Measurements from ENCODE around the gene RPL36A. TPM values are rescaled to one million over a fixed set of nuclear protein-coding genes. Genes with fewer than 3 reads are reported as not detected.

Gene RPL36A
- total RNA-seq = 376 TPM

DNA sequence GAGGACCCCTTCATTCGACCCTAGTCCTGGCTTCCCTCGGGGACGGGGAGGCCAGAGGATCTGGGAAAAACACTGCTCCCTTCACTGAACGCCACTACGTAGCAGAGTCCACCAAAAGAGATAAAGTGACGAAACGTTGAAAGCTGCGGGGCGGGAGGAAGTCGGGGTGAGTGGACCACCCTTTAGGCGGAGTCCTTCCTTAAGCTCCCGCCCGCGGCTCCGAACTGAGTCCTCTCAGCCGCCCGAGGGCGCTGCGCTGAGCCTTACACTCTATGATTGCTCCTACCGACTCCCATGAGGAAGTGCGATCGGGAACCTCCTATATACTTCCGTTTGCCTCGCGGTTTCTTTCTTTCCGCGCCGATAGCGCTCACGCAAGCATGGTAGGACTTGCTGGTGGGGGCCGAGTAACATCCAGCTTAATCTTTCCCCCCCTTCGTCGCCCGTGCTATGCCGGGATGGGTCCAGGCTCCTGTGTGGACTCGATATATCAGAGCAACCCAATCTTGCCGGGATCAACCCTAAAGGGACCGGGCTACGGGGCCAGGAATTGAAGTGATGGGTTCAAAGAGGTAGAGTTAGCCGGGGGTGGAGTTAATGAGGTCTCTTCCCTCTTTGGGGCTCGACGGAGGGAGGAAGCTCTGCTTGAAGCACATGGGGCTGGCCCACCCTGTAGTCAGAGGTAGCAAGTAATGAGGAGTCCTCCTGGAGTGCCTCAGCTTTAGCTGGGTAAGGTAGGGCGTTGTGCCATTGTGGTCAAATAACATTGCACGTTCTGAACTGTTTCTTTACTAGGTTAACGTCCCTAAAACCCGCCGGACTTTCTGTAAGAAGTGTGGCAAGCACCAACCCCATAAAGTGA, at the start of gene RPL36A:
Gene RPL36A (plus strand): TSS at position 348 of the 862 bp plus-strand sequence. CDS start 33 bp downstream, at position 381.

GRCh38 chrX:101348452-101349192, 42.2 kb upstream of the RPL36A start, which contains the start of gene TIMM8A:
Gene TIMM8A (minus strand): TSS chrX:101348742. CDS start chrX:101348664, 78 bp downstream.

GRCh38 chrX:101385795-101386541, 4.8 kb upstream of the RPL36A start, which contains the start of gene BTK:
Gene BTK (minus strand): TSS chrX:101386191. CDS start chrX:101375284, 10,907 bp downstream.

GRCh38 chrX:101407748-101408531, 17.1 kb downstream of the RPL36A start, which contains the start of the genes GLA and HNRNPH2:
Gene GLA (minus strand): TSS chrX:101407925. CDS start chrX:101407903, 22 bp downstream.
Gene HNRNPH2 (plus strand): TSS chrX:101408222. CDS start chrX:101411989, 3,767 bp downstream.

Other genes starting within 250 kb of the RPL36A start
- gene DRP2, start 171.2 kb upstream of the RPL36A start, total RNA-seq = 2.9 TPM
- gene TAF7L, start 99.7 kb upstream of the RPL36A start, total RNA-seq = 0.18 TPM
- gene TIMM8A, start 42.3 kb upstream of the RPL36A start, total RNA-seq = 7.1 TPM
- 6.0 TPM for gene BTK, start 4.8 kb upstream of the RPL36A start, total RNA-seq
- gene GLA, start 16.9 kb downstream of the RPL36A start, total RNA-seq = 25.6 TPM
- 60.8 TPM for gene HNRNPH2, start 17.2 kb downstream of the RPL36A start, total RNA-seq
- gene ARMCX4, start 94.4 kb downstream of the RPL36A start, total RNA-seq = 16.4 TPM
- 43.8 TPM for gene ARMCX1, start 159.5 kb downstream of the RPL36A start, total RNA-seq
- gene ARMCX6, start 227.0 kb downstream of the RPL36A start, total RNA-seq = 43.2 TPM
- gene ARMCX3, start 232.1 kb downstream of the RPL36A start, total RNA-seq = 74.8 TPM